Ovary (tissue), 3 donors: ENCODE measurements around the gene CRYGN.

Source experiments
- POLR2A ChIP-seq: fragments of 450-650 bp; IDR thresholded peaks from one replicate; pipeline ENCODE4 v1.6.1; 2017; ENCODE audit warnings: antibody characterized with exemption, mild to moderate bottlenecking, moderate library complexity
- TF ChIP-seq, protein P1 (sequence below), 3 donors: fragments of 450-650 bp in 2 of 3; fragments of 200-600 bp in 1 of 3; IDR thresholded peaks; one replicate each; pipeline versions ENCODE4 v1.5.1 to v1.8.0; 2016 to 2022; ENCODE audit warnings: antibody characterized with exemption in 3 of 3, mild to moderate bottlenecking in 1 of 3
- donor health status: DM: no; HTN: no; CAD: no.

DNA sequence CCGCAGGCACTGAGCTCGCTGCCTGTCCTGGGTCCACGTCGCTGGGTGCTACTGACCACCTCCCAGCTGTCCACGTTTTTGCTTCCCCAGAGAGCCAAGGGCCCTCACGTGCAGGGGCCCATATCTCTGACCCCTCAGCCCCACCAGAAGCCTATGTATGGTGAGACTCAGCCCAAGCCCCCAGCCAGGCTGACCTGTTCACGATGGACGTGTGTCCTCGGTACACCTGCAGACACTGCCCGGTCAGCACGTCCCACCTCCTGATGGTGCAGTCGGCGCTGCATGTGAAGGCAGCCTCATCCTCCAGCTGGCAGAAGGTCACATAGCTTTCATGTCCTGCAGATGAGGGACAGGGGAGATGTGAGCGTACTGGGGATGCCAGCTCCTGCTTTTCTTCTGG, 40.0 kb downstream of the CRYGN start:
- TF ChIP-seq, protein P1, sequence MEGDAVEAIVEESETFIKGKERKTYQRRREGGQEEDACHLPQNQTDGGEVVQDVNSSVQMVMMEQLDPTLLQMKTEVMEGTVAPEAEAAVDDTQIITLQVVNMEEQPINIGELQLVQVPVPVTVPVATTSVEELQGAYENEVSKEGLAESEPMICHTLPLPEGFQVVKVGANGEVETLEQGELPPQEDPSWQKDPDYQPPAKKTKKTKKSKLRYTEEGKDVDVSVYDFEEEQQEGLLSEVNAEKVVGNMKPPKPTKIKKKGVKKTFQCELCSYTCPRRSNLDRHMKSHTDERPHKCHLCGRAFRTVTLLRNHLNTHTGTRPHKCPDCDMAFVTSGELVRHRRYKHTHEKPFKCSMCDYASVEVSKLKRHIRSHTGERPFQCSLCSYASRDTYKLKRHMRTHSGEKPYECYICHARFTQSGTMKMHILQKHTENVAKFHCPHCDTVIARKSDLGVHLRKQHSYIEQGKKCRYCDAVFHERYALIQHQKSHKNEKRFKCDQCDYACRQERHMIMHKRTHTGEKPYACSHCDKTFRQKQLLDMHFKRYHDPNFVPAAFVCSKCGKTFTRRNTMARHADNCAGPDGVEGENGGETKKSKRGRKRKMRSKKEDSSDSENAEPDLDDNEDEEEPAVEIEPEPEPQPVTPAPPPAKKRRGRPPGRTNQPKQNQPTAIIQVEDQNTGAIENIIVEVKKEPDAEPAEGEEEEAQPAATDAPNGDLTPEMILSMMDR (IDR thresholded peaks at IDR 0.05), result no peak
- no peak for TF ChIP-seq POLR2A
